ENCODE measurements around the gene CAVIN2. TPM values are rescaled to one million over a fixed set of nuclear protein-coding genes. Genes with fewer than 3 reads are reported as not detected.
"Not testable (repeated sequence)": the region's sequence is repeated elsewhere in the genome, so short reads cannot be mapped to it uniquely, and the experiment has no call there.

The CAVIN2 gene
- total RNA-seq, 1 experiment from 2014 or later = not detected

DNA sequence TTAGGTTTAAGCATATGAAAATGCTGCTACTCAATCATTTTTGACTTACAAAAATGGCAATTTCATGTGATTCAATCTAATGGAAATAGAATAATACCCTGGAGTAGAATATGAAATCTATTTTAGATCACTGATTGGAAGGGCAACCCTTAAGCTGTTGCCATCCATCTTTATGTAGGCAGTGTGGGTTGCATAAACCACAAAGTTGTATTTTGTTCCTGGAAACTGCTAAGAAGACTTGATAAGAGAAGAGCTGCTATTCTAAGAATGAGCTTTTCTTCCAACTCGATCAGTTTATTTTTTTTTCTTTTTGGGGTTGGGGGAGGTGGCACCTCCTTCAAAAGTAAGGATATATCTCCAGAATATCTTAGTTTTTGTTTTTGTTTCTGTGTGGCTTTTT lies 60.2 kb downstream of the CAVIN2 start:
- in situ Hi-C loops (cut with HindIII; ENCODE audit: low pct_unique_long_range_greater_than_20kb, low sequenced_read_pairs) = no loop called here
- no peak for DNase-seq (ENCODE audit: low read depth, low spot score)

DNA sequence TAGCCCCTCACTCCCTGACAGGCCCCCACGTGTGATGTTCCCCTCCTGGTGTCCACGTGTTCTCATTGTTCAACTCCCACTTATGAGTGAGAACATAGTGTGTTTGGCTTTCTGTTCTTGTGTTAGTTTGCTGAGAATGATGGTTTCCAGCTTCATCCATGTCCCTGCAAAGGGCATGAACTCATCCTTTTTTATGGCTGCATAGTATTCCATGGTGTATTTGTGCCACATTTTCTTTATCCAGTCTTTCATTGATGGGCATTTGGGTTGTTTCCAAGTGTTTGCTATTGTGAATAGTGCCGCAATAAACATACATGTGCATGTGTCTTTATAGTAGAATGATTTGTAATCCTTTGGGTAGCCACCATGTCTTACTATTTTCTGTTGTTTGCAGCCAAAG lies 61.2 kb downstream of the CAVIN2 start:
- DNase-seq (ENCODE audit: low read depth, low spot score); in situ Hi-C loops (cut with HindIII; ENCODE audit: low pct_unique_long_range_greater_than_20kb, low sequenced_read_pairs): not testable (repeated sequence)

Other genes starting within 250 kb of the CAVIN2 start
- gene NABP1, start 169.0 kb downstream of the CAVIN2 start, total RNA-seq (2014; rRNA removed; shearing (Covaris generic)) = 25.9 and 27.7 TPM in 2 replicates